ENCODE data around the gene POLE. TPM values are rescaled to one million over a fixed set of nuclear protein-coding genes. Genes with fewer than 3 reads are reported as not detected.

POLE gene
- total and polyA plus RNA-seq, 10 of the 15 experiments (the other 5 are each of a cell fraction or from before 2014, with no cell fraction given) = 2.3 to 103 (median 37.1) TPM

GRCh38 chr12:132710405-132711079 lies 23.4 kb upstream of the POLE start, which contains the start of gene PGAM5 (continued):
- no peak for TF ChIP-seq PRDM15 (CRISPR knock-in tag; IDR thresholded peaks at IDR 0.05)
- peak; percentile 38; the same call in 1 of the 2 replicates for TF ChIP-seq TBL1XR1 (IDR thresholded peaks at IDR 0.05; ENCODE audit: low read depth, low read length)
- TF ChIP-seq ATF7 (IDR thresholded peaks at IDR 0.05; ENCODE audit: low read depth) = no peak
- peak; percentile 69 for TF ChIP-seq BCL3 (IDR thresholded peaks at IDR 0.05; ENCODE audit: borderline replicate concordance, insufficient read depth, low read depth, low read length, poor library complexity, severe bottlenecking)
- TF ChIP-seq ESRRA (IDR thresholded peaks at IDR 0.05; ENCODE audit: low read length) = 0 out of 2 replicates have a peak, but pooled peaks have one; percentile 19
- no peak for TF ChIP-seq WRNIP1 (IDR thresholded peaks at IDR 0.05; ENCODE audit: borderline replicate concordance, low read depth, low read length)
- peak; percentile 78 to 80; a peak in 3 of 4 replicates for TF ChIP-seq IKZF2 (IDR thresholded peaks at IDR 0.05)
- peak; percentile 72; the same call in 1 of the 2 replicates for TF ChIP-seq SIN3A (IDR thresholded peaks at IDR 0.05; ENCODE audit: low read depth, low read length)
- TF ChIP-seq TCF12 (IDR thresholded peaks at IDR 0.05; ENCODE audit: low read depth, low read length) = peak; percentile 69; the same call in 1 of the 2 replicates
- TF ChIP-seq NBN (IDR thresholded peaks at IDR 0.05) = peak; percentile 65; the same call in 1 of the 2 replicates
- no peak for TF ChIP-seq PAX8 (IDR thresholded peaks at IDR 0.05)
- no peak for TF ChIP-seq SREBF1 (IDR thresholded peaks at IDR 0.05; ENCODE audit: low read length)
- TF ChIP-seq ZNF217 (IDR thresholded peaks at IDR 0.05) = peak; percentile 44; the same call in 1 of the 2 replicates
- TF ChIP-seq CBX3 (IDR thresholded peaks at IDR 0.05; ENCODE audit: borderline replicate concordance, low read depth) = no peak
- TF ChIP-seq GABPA (IDR thresholded peaks at IDR 0.05; ENCODE audit: low read depth) = peak; percentile 86
- TF ChIP-seq IRF3 (IDR thresholded peaks at IDR 0.05) = no peak
- peak; percentile 79 for TF ChIP-seq PAX5 (IDR thresholded peaks at IDR 0.05; ENCODE audit: borderline replicate concordance, low read depth, low read length)
- peak; percentile 95 for TF ChIP-seq IKZF1 (conservative IDR thresholded peaks at IDR 0.05)
- TF ChIP-seq HDAC2 (IDR thresholded peaks at IDR 0.05) = no peak
- peak; percentile 79 for TF ChIP-seq ZNF207 (IDR thresholded peaks at IDR 0.05; ENCODE audit: borderline replicate concordance)
- peak; percentile 53 for TF ChIP-seq E2F4 (IDR thresholded peaks at IDR 0.05; ENCODE audit: low read depth, low read length)
- TF ChIP-seq GATAD2B (conservative IDR thresholded peaks at IDR 0.05; ENCODE audit: low read depth) = peak; percentile 97
- TF ChIP-seq IRF4 (IDR thresholded peaks at IDR 0.05; ENCODE audit: low read depth, low read length) = no peak
- TF ChIP-seq RBBP5 (conservative IDR thresholded peaks at IDR 0.05) = no peak
- TF ChIP-seq RCOR1 (conservative IDR thresholded peaks at IDR 0.05; ENCODE audit: low read depth, low read length) = no peak
- TF ChIP-seq RAD21 (IDR thresholded peaks at IDR 0.05; ENCODE audit: insufficient read depth, low read depth, low read length) = no peak
- peak; percentile 71; the same call in 1 of the 2 replicates for TF ChIP-seq LARP7 (IDR thresholded peaks at IDR 0.05)

All from GM12878 (cell line).